ENCODE results near the gene PPOX. TPM values are rescaled to one million over a fixed set of nuclear protein-coding genes. Genes with fewer than 3 reads are reported as not detected.

PPOX gene
- total RNA-seq, 1 experiment from 2014 or later: 30.3 TPM

DNA sequence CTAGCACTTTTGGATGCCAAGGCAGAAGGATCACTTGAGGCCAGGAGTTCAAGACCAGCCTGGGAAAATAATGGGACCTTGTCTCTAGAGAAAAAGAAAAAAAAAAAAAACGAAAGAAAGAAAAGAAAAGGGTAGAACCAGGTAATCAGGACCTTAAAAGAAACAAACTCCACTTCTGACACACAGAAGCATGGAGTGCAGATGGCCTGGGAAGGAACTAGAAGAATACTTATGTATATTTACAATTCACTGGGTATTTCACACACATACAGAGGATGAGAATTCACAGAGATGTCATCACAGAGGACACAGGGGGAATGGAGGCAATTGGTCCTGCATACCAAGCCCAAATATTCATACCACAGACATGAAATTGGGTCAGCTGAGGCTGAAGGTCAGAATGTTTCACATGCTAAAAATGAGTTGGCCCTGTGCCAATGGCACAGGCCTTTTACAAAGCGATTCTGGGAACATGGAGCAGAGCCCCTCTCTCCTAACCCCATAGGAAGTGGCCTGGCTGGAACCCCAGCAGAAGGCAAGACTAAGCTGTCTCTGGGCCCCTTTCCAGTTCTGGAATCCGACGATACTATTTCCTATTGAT is 6.7 kb downstream of the PPOX start:
- Mint-ChIP-seq H3K36me3 (ENCODE audit: insufficient read depth, unreplicated experiment) (peaks cover 69% of the 10 kb centered on the region), H3K4me3 (ENCODE audit: unreplicated experiment) (no peak overlapping the region), H3K9me3 (ENCODE audit: unreplicated experiment) (no peaks in the 10 kb centered on the region), H3K4me1 (ENCODE audit: insufficient read depth, unreplicated experiment) (peaks cover 39% of the 10 kb centered on the region), H3K27me3 (ENCODE audit: insufficient read depth, unreplicated experiment) (no peaks in the 10 kb centered on the region), H3K27ac (ENCODE audit: low read depth, unreplicated experiment) (peak overlapping the region; percentile 83)
- ChIA-PET CTCF (interaction anchor here (0.6 to 3.9 kb wide), 4 partner anchors 20 to 822 kb away, joined by 3 to 25 read pairs (median 4); no protein-coding TSS in a partner anchor), POLR2A (interaction anchor here (0.6 to 3.3 kb wide), 3 partner anchors 10 to 39 kb away, joined by 3 to 14 read pairs (median 8); partner anchors contain the start of gene NDUFS2)
- intact Hi-C loops (cut with micrococcal nuclease): no loop called here
- no TSS peak for BruUV-seq (replicated peaks)
- DNase-seq (ENCODE audit: unreplicated experiment): no peak
- TF ChIP-seq, protein P1, sequence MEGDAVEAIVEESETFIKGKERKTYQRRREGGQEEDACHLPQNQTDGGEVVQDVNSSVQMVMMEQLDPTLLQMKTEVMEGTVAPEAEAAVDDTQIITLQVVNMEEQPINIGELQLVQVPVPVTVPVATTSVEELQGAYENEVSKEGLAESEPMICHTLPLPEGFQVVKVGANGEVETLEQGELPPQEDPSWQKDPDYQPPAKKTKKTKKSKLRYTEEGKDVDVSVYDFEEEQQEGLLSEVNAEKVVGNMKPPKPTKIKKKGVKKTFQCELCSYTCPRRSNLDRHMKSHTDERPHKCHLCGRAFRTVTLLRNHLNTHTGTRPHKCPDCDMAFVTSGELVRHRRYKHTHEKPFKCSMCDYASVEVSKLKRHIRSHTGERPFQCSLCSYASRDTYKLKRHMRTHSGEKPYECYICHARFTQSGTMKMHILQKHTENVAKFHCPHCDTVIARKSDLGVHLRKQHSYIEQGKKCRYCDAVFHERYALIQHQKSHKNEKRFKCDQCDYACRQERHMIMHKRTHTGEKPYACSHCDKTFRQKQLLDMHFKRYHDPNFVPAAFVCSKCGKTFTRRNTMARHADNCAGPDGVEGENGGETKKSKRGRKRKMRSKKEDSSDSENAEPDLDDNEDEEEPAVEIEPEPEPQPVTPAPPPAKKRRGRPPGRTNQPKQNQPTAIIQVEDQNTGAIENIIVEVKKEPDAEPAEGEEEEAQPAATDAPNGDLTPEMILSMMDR (IDR thresholded peaks at IDR 0.05; ENCODE audit: unreplicated experiment): no peak

GRCh38 chr1:161173711-161174110 is 7.5 kb downstream of the PPOX start:
- Mint-ChIP-seq H3K27ac (ENCODE audit: low read depth, unreplicated experiment) (no peak overlapping the region), H3K4me3 (ENCODE audit: unreplicated experiment) (no peak overlapping the region), H3K4me1 (ENCODE audit: insufficient read depth, unreplicated experiment) (peaks cover 33% of the 10 kb centered on the region), H3K9me3 (ENCODE audit: unreplicated experiment) (no peaks in the 10 kb centered on the region), H3K36me3 (ENCODE audit: insufficient read depth, unreplicated experiment) (peaks cover 65% of the 10 kb centered on the region), H3K27me3 (ENCODE audit: insufficient read depth, unreplicated experiment) (no peaks in the 10 kb centered on the region)
- DNase-seq (ENCODE audit: unreplicated experiment): no peak
- BruUV-seq (replicated peaks): no TSS peak
- POLR2A ChIA-PET: no interaction called here
- TF ChIP-seq, protein P1 (IDR thresholded peaks at IDR 0.05; ENCODE audit: unreplicated experiment): no peak
- CTCF ChIA-PET: interaction anchor here (0.8 kb wide), 1 partner anchor 19 kb away, joined by 4 read pairs; no protein-coding TSS in a partner anchor
- intact Hi-C loops (cut with micrococcal nuclease): no loop called here

DNA sequence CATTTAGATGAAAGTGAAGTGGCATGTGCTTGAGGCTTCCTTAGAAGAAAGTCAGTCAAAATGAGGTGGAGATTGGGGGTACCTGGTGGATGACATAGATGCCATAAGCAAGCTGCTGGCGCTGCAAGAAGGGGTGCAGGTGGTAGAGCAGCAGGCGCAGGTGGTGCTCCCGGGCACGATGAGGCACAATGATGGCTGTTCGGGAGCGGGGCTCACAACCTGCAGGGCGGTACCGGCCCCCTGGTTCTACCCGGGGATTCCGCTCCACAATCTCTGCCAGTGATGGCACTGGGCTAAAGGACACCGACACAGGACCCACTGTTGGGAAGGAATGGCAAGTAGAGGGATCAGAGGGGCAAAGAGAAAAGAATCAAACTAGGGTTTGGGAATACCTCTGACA is 8.7 kb downstream of the PPOX start:
- Mint-ChIP-seq H3K9me3 (ENCODE audit: unreplicated experiment) (no peaks in the 10 kb centered on the region), H3K27ac (ENCODE audit: low read depth, unreplicated experiment) (peak overlapping the region; percentile 10), H3K4me3 (ENCODE audit: unreplicated experiment) (no peak overlapping the region), H3K36me3 (ENCODE audit: insufficient read depth, unreplicated experiment) (peaks cover 53% of the 10 kb centered on the region), H3K27me3 (ENCODE audit: insufficient read depth, unreplicated experiment) (no peaks in the 10 kb centered on the region), H3K4me1 (ENCODE audit: insufficient read depth, unreplicated experiment) (peaks cover 33% of the 10 kb centered on the region)
- TF ChIP-seq, protein P1 (IDR thresholded peaks at IDR 0.05; ENCODE audit: unreplicated experiment): no peak
- DNase-seq (ENCODE audit: unreplicated experiment): no peak
- no TSS peak for BruUV-seq (replicated peaks)
- ChIA-PET POLR2A (interaction anchor here (3.3 kb wide), 1 partner anchor 8 kb away, joined by 101 read pairs; the partner anchor contains the start of gene PPOX), CTCF (interaction anchor here (3.3 to 3.5 kb wide), 2 partner anchors 8 to 18 kb away, joined by 24 to 33 read pairs; partner anchors contain the start of gene PPOX)
- intact Hi-C loops (cut with micrococcal nuclease): no loop called here

GRCh38 chr1:161175771-161176453 is 9.7 kb downstream of the PPOX start:
- Mint-ChIP-seq H3K27me3 (ENCODE audit: insufficient read depth, unreplicated experiment) (no peaks in the 10 kb centered on the region), H3K4me3 (ENCODE audit: unreplicated experiment) (peak overlapping the region; percentile 86), H3K9me3 (ENCODE audit: unreplicated experiment) (no peaks in the 10 kb centered on the region), H3K4me1 (ENCODE audit: insufficient read depth, unreplicated experiment) (peaks cover 33% of the 10 kb centered on the region), H3K36me3 (ENCODE audit: insufficient read depth, unreplicated experiment) (peaks cover 44% of the 10 kb centered on the region), H3K27ac (ENCODE audit: low read depth, unreplicated experiment) (peak overlapping the region; percentile 92)
- TF ChIP-seq, protein P1 (IDR thresholded peaks at IDR 0.05; ENCODE audit: unreplicated experiment): no peak
- ChIA-PET CTCF (interaction anchor here (0.5 to 3.5 kb wide), 11 partner anchors 9 to 351 kb away, joined by 3 to 33 read pairs (median 5); partner anchors contain the start of genes FCER1G, PPOX and TOMM40L), POLR2A (interaction anchor here (0.6 to 3.3 kb wide), 17 partner anchors 9 to 914 kb away, joined by 3 to 101 read pairs (median 7); partner anchors contain the start of genes DCAF8, DEDD, F11R and NDUFS2)
- DNase-seq (ENCODE audit: unreplicated experiment): no peak
- BruUV-seq (replicated peaks): no TSS peak
- intact Hi-C loops (cut with micrococcal nuclease): no loop called here

Data from MCF 10A (cell line).